ENCODE data around the gene UBR2.
"Not testable (repeated sequence)": the region's sequence is repeated elsewhere in the genome, so short reads cannot be mapped to it uniquely, and the experiment has no call there.

The UBR2 gene

DNA sequence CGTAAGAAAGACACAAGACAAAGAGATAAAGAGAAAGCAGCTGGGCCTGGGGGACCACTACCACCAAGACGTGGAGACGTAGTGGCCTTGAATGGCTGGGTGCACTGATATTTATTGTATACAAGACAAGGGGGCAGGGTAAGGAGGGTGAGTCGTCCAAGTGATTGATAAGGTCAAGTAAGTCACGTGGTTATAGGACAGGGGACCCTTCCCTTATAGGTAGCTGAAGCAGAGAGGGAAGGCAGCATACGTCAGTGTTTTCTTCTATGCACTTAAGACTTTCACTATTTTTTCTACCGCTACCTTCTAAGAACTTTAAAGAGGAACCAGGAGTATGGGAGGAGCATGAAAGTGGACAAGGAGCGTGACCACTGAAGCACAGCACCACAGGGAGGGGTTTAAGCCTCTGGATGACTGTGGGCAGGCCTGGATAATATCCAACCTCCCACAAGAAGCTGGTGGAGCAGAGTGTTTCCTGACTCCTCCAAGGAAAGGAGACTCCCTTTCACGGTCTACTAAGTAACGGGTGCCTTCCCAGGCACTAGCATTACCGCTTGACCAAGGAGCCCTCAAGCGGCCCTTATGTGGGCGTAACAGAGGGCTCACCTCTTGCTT, 170.1 kb downstream of the UBR2 start:
- DNase-seq: not testable (repeated sequence)

DNA sequence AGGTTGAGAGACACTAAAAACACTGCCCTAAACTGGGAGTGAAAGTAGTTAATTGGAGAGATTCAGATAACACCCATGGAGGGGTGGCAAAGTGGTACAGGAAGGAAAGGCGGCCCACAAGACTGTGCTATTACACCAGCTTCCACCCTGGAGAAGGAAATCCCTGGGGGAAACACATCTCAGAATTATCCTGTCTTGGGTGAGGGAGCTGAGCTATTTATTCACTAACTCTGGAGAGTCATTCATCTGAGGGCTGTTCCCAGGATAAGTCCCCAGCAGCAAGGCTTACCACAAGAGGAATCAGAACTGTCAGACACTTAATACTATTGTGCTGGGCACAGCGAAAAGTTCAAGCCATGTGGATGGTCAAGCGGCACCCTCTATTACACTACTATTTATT, 172.1 kb downstream of the UBR2 start:
- no peak for DNase-seq

DNA sequence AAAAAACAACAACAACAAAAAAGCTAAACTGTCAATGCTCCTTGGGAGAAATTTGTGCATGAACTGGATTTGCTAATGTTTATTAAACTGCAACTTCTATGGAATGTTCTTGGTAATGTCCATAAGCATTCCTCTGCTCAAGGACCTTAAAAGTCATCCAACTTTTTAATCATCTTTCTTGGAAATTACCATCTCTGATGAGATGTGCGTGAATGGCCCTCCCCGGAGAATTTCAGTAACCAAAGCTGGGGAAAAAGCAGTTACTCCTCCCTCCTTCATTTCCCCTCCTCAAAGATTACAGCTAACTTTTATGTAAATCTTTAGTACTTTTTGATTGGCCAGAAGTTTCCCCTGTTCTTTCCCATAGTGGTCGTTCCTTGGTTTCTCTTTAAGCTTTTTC, 176.9 kb downstream of the UBR2 start:
- DNase-seq: no peak

DNA sequence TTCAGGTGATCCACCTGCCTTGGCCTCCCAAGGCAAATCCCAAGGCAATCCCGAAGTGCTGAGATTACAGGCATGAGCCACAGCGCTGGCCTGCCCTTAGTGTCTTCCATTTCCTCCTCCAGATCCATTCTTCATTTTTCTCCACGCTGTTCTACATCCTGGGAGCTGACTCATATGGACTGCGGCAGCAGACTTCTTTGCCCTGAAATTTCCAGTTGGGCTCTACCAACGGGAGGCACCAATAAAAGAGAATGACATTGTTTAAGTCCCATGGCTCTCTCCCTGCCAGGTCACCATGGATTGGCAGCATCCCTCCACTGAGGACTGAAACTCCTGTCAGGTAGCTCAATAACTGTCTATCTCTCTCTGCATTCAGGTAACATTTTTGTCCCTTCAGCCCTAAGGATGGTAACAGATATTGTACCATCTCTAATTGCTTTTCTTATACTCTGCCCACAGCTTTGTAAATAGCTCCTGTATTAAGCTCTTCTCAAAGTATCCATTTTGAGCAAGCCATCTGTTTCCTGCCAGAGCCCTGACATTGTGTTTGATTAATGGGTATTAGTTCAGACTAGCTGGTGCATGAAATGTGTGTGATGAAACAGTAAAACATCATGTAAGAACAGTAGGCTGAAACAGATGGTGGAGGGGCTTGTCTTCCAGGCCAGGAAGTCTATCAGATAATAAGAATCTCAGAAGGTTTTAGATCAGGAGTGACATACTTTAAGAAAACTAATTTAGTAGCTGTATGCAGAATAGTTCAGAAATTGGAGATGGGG, 178.5 kb downstream of the UBR2 start:
- no peak for DNase-seq

Data from effector CD4-positive, alpha-beta T cell (primary cell).